GM18858 (cell line): ENCODE measurements around the gene KIRREL3.

Source experiments
- ATAC-seq: cut with Tn5 transposase; IDR thresholded peaks from one replicate; pipeline ENCODE4 v1.9.1; 2021; ENCODE audit not compliant: unreplicated experiment

The KIRREL3 gene

GRCh38 chr11:126838779-126839178 is 161.8 kb downstream of the KIRREL3 start:
- ATAC-seq = no peak

- no peak for ATAC-seq
These were observed 163.0 kb downstream of the KIRREL3 start for GRCh38 chr11:126837581-126837980.

GRCh38 chr11:126834573-126834972 is 166.0 kb downstream of the KIRREL3 start:
- ATAC-seq = no peak

GRCh38 chr11:126834149-126834548 is 166.4 kb downstream of the KIRREL3 start:
- no peak for ATAC-seq

- ATAC-seq = no peak
These were observed 167.5 kb downstream of the KIRREL3 start for GRCh38 chr11:126833065-126833464.

- no peak for ATAC-seq
These were observed 168.2 kb downstream of the KIRREL3 start for GRCh38 chr11:126832387-126832786.

- no peak for ATAC-seq
These were observed 170.3 kb downstream of the KIRREL3 start for GRCh38 chr11:126830216-126830806.

- no peak for ATAC-seq
These were observed 170.9 kb downstream of the KIRREL3 start for GRCh38 chr11:126829716-126830115.

GRCh38 chr11:126824035-126824607 is 176.4 kb downstream of the KIRREL3 start:
- ATAC-seq = no peak

GRCh38 chr11:126823274-126823673 is 177.3 kb downstream of the KIRREL3 start:
- no peak for ATAC-seq

- ATAC-seq = no peak
These were observed 178.7 kb downstream of the KIRREL3 start for GRCh38 chr11:126821827-126822226.

GRCh38 chr11:126819194-126819593 is 181.4 kb downstream of the KIRREL3 start:
- no peak for ATAC-seq

- no peak for ATAC-seq
These were observed 182.8 kb downstream of the KIRREL3 start for GRCh38 chr11:126817523-126818450.

GRCh38 chr11:126817096-126817495 is 183.5 kb downstream of the KIRREL3 start:
- no peak for ATAC-seq

- no peak for ATAC-seq
These were observed 183.9 kb downstream of the KIRREL3 start for GRCh38 chr11:126816645-126817044.

GRCh38 chr11:126815111-126815510 is 185.5 kb downstream of the KIRREL3 start:
- ATAC-seq = no peak

- ATAC-seq = no peak
These were observed 189.8 kb downstream of the KIRREL3 start for GRCh38 chr11:126810776-126811175.

- no peak for ATAC-seq
These were observed 190.9 kb downstream of the KIRREL3 start for GRCh38 chr11:126809514-126810289.

GRCh38 chr11:126808836-126809235 is 191.7 kb downstream of the KIRREL3 start:
- ATAC-seq = no peak

- no peak for ATAC-seq
These were observed 192.3 kb downstream of the KIRREL3 start for GRCh38 chr11:126808296-126808695.

GRCh38 chr11:126805870-126806269 is 194.7 kb downstream of the KIRREL3 start:
- no peak for ATAC-seq
